NCI-H146 (cell line): ENCODE data around the gene TEX101.
"Not testable (repeated sequence)": the region's sequence is repeated elsewhere in the genome, so short reads cannot be mapped to it uniquely, and the experiment has no call there.

Experiments used
- DNase-seq: peaks from one replicate; lab custom pipeline; 2025; lab: John Stamatoyannopoulos, UW

TEX101 gene

GRCh38 chr19:43420954-43421353 lies 6.3 kb downstream of the TEX101 start:
- DNase-seq = no peak

GRCh38 chr19:43422000-43422688 lies 7.5 kb downstream of the TEX101 start:
- DNase-seq = no peak

GRCh38 chr19:43422689-43423066 lies 8.0 kb downstream of the TEX101 start:
- DNase-seq = no peak

GRCh38 chr19:43423779-43424178 lies 9.1 kb downstream of the TEX101 start:
- no peak for DNase-seq

- DNase-seq = peak; percentile 76
Observed at GRCh38 chr19:43425567-43426392, 11.1 kb downstream of the TEX101 start.

- no peak for DNase-seq
Observed at GRCh38 chr19:43429395-43429794, 14.7 kb downstream of the TEX101 start.

- no peak for DNase-seq
Observed at GRCh38 chr19:43430142-43430710, 15.5 kb downstream of the TEX101 start.

GRCh38 chr19:43430976-43431375 lies 16.3 kb downstream of the TEX101 start:
- DNase-seq = no peak

GRCh38 chr19:43433358-43433673 lies 18.6 kb downstream of the TEX101 start:
- no peak for DNase-seq

- DNase-seq = no peak
Observed at GRCh38 chr19:43433689-43434088, 19.0 kb downstream of the TEX101 start.

GRCh38 chr19:43435775-43436174 lies 21.1 kb downstream of the TEX101 start:
- no peak for DNase-seq

GRCh38 chr19:43437284-43437683 lies 22.6 kb downstream of the TEX101 start:
- not testable (repeated sequence) for DNase-seq

- no peak for DNase-seq
Observed at GRCh38 chr19:43437712-43438111, 23.0 kb downstream of the TEX101 start.

- peak; percentile 17 for DNase-seq
Observed at GRCh38 chr19:43438291-43439031, 23.8 kb downstream of the TEX101 start.

- DNase-seq = no peak
Observed at GRCh38 chr19:43439032-43439708, 24.5 kb downstream of the TEX101 start.

GRCh38 chr19:43439709-43440063 lies 25.0 kb downstream of the TEX101 start:
- DNase-seq = no peak

GRCh38 chr19:43441716-43442115 lies 27.0 kb downstream of the TEX101 start:
- no peak for DNase-seq

GRCh38 chr19:43444091-43444490 lies 29.4 kb downstream of the TEX101 start:
- not testable (repeated sequence) for DNase-seq

GRCh38 chr19:43444531-43445287 lies 30.0 kb downstream of the TEX101 start:
- DNase-seq = no peak

GRCh38 chr19:43445426-43445825 lies 30.7 kb downstream of the TEX101 start:
- DNase-seq = no peak

GRCh38 chr19:43446746-43447489 lies 32.2 kb downstream of the TEX101 start:
- DNase-seq = peak; percentile 71
